Right hindlimb (tissue), 1 donor: Measurements from ENCODE around the gene PCBD1.
"Not testable (repeated sequence)": the region's sequence is repeated elsewhere in the genome, so short reads cannot be mapped to it uniquely, and the experiment has no call there.

Experiments
- DNase-seq: peaks from one replicate; pipeline ENCODE4 v3.0.0-alpha.2; 2018

Gene PCBD1

DNA sequence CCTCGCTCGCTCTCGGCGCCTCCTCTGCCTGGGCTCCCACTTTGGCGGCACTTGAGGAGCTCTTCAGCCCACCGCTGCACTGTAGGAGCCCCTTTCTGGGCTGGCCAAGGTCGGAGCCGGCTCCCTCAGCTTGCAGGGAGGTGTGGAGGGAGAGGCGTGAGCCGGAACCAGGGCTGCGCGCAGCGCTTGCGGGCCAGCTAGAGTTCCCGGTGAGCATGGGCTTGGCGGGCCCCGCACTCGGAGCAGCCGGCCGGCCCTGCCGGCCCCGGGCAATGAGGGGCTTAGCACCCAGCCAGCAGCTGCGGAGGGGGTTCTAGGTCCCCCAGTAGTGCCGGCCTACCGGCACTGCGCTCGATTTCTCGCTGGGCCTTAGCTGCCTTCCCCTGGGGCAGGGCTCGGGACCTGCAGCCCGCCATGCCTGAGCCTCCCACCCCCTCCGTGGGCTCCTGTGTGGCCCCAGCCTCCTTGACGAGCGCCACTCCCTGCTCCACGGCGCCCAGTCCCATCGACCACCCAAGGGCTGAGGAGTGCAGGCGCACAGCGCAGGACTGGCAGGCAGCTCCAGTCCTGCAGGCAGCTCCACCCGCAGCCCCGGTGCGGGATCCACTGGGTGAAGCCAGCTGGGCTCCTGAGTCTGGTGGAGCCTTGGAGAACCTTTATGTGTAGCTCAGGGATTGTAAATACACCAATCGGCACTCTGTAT lies 26.7 kb downstream of the PCBD1 start:
- not testable (repeated sequence) for DNase-seq

DNA sequence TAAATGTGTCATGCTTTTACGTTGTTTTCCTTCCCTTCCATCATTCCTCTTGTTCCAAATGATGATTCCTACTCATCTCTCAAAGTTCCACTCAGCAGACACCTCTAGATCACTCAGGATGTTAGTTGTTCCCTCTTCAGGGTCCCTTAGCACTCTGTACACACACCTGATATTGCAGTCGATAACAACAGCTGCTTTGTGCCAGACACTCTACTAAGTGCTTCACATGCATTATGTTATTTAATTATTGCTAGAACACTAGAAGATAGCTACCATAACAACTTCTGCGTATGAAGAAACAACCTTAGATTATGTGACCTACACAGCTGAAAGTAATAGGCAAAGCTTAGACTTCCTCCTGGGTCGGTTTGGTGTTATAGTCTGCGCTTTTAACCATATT lies 29.6 kb downstream of the PCBD1 start:
- DNase-seq, result no peak

DNA sequence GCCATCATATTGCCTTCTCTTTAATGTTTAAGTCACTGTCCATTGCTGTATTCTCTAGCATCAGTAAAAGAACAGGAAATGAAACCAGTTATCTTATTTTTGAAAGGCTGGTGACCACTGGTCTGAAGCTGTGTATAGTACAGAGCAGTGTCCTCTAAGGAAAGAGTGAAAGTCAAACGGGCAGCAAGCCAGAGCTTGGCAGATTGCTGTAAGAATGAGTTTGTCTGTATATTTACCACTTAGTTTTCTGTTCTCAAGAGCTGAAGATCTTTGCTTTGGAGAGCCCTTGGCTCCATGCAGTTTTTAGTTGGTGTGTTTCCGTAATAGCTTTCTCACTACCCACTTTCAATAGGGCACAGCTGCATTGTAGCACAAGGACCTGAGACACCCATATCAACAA lies 31.9 kb downstream of the PCBD1 start:
- no peak for DNase-seq

DNA sequence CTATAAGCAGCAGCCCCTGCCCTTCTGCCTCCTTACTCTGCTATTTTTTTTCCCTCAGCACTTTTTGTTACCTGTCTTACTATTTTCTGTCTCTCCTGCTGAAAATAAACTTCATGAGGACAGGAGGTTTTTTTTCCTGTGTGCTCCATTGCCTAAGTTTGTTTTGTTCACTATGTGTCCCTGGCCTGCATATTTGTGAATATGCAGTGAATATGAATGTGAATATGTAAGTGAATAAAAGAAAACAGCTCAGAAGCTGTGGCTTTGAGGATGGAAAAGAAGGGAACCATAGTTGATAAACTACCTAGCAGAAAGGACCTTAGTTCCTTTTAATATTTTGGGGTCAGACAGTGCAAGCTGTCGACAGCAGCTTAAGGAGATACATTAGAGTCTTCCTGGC lies 34.9 kb downstream of the PCBD1 start:
- no peak for DNase-seq

DNA sequence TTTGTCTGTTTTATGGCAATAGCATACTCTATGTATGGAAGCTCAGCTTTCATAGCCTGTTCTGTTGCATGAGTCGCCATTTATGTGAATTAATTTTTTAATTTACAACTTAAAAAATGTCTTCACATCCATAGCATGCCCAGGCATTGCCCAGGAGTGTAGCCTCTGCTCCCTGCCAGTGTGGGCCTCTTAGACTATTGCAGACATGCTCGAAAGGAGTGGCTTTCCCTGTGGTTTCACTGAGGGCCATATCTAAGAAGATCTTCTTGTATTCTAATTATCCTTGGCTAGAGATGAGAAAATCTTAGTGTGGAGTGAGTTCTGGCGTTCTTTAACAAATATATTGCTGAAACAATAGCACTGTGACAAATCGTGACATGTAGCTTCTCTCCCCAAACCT lies 35.3 kb downstream of the PCBD1 start:
- no peak for DNase-seq

DNA sequence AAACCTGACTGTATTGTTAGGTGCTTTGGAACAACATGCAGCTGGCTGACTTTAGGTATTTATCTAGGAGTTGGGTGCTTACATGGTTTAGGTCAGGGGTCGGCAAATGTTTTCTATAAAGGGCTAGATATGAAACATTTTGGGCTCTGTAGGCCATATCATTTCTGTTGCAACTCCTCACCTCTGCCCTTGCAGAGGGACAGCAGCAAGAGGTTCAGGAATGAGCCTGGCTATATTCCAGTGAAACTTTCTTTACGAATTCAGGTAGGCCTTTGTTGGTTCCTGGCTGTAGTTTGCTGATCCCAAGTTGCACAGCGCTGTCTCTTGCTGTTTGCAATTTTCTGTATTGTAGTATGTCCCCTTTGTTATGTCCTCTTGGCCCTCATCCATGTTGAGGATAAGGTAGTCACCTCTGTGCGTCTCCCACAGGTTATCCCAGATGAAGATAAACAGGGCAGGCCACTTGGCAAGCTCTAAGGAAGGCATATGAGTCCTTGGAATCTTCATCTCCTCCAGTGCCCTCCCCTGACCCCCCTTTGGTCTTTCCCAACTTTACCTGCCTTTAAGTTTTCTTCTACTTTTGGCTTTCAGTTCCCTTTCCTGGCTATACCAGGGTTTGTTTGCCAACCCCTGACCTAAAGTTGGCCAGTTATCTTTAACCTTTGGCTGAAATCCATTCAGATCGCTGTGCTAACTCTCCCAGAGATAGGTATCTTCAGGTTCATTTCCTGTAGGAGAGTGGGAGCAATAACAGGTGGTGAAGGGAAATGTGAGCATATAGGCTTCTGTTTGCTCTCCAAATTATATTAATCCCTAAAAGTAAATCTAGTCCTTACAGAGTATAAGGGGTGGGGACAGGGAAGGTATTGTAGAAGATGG lies 36.5 kb downstream of the PCBD1 start:
- no peak for DNase-seq

DNA sequence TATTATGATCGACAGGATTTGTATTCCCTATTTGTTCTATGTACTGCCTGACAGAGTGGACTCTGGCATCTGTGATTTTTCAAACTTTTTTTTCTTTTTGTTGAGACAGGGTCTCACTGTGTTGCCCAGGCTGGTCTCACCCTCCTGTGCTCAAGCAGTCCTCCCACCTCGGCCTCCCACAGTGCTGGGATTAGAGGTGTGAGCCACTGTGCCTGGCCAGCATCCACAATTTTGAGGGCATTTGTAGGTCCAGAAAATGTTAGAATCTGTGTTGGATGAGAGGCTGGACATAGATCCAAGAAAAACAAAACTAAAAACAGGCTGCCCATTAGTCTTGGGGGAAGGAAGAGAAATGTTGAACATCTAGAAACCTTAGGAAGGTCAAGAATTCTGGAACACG lies 38.3 kb downstream of the PCBD1 start:
- no peak for DNase-seq

DNA sequence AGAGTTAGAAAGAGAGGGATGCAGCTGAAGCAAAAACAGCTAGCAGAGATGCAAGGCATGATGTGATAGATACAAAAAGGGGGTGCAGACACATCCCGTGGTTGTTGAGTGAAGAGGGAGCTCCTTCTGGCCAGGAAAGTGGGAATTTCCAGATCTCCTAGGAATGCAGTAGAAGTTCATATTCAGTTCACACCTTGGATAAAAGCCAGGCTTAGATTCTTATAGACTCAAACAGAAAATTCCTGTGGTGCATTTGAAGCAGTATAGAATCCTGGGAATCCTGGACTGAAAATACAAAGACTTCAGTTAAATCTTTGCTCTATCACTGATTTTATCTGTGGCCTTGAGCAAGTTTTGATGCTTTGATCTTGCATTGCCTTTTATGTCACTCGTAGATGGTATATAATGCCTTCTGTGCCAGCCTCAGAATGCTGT lies 38.8 kb downstream of the PCBD1 start:
- DNase-seq, result no peak

DNA sequence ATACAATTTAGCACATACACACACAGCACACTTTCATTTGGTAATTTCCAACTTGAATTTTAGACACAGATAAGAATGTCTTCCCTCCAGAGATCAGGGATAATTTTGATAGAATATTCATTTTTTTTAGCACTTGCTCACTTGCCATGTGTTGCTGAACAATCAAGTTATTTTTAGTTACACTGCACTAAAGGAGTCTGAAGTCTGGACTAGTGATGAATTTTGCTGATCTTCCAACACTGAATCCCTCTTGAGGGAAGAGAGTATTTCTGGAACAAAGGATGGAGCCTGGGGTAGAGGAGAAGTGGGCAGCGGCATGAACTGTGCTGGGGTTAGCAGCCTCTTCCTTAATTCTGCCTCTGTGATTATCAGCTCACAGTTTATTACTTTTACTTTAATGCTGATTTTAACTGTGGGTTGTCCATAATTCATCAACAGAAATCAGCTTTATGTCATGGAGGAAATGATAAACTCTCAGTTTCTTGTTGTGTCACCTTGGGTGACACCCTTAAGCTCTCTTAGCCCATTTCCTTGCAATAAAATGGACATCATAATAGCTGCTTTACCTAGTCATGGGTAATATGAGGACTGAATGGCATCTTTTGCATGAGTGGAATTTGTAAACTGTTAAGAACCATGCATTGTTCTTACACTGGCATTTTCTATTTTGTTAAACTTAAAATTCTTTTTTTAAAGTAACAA lies 40.6 kb downstream of the PCBD1 start:
- no peak for DNase-seq

DNA sequence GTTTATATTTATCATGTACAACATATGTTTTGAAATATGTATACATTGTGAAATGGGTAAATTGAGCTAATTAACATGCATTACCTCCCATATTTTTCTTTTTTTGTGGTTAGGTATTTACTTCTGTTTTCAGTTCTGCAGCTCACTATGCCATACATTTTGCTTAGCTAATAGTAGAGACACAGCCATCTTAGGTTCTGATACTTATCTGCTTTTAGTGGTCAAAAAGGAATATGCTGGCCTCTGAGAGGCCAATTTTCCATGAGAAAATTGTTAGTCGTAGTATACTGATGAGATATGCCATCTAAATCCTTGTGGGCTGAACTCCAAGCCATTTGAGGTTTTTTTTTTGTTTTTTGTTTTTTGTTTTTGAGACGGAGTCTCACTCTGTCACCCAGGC lies 41.6 kb downstream of the PCBD1 start:
- no peak for DNase-seq

DNA sequence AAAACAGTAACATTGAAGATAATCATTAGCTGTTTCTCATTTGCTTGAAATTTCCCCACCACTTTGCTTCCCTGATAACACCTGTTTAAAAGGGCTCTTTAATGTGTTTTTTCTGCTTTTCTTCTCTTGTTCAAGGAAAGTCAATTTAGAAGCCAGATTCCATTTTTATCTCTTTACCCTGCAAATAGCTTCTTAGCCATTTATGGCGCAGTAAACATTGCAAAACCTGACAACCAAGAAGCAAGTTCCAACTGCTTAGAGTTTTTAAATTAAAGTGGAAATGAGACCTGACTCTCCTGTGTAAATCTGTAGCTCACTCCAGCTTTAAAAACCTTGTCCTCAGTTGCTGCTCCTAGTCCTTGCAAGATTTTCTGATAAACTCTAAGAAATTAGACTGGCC lies 42.5 kb downstream of the PCBD1 start:
- no peak for DNase-seq

DNA sequence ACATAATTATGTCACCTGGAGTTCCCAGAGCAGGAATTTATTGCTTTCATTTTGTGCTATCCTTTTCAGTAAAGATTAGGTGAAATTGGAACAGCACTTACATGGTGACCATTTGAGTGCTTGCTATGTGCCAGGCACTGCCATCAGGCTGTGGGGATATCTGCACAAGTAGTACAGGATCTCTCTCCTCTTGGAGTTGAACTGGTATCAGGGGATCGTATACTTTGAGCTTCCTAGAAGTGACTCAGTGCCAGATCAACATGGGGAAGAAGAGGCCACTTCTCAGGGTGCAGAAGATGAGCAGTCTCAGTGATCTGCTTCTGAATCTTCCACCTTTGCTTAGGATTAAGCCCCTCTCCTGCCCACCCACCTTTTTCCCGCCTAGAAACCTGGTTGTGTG lies 43.1 kb downstream of the PCBD1 start:
- no peak for DNase-seq

DNA sequence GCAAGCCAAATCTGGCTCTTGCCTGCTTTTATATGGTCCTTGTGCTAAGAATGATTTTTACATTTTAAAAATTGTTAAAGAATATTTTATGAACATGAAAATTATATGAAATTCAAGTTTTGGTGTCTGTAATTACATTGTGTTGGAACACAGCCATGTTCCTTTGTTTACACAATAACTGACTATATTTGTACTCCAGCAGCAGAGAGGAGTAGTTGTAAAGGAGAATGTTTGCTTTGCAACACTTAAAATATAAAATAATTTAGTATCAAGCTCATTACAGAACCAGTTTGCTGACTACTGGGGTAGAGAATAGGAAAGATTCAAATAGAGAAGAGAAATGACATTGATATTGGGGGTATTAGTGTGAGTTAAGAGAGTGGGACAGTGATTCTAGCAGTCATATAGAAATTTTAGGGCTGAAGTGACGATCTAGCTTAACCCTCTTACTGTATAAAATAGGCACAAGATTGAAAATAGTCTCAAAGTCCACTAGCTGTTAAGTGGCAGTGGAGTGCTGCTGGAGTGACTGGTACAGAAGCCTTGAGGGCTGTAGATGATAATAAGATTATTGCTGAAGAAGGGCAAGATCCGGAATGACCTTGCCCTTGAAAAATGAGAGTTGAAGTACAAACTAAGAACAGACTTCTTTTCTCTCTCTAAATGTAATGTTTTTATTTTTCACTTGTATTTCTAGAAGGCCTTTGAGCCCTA lies 44.4 kb downstream of the PCBD1 start:
- DNase-seq, result no peak

DNA sequence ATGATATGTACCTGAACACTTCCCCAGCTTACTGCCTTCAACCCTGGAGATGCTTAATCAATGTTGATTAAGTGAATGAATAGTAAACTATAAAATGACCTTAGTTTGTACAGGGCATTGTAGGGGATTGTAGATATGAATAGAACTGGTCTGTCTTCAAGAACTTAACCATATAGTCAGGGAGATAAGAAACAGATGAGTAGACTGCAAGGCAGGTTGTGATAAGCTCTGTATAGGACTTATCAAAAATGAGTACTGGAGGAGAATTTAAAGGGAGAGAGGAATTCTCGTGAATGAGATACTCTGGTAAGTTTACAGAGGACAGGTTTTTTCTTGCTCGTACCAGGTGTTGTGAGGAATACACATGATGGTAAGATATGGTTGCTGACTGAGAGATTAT lies 45.0 kb downstream of the PCBD1 start:
- DNase-seq, result no peak

DNA sequence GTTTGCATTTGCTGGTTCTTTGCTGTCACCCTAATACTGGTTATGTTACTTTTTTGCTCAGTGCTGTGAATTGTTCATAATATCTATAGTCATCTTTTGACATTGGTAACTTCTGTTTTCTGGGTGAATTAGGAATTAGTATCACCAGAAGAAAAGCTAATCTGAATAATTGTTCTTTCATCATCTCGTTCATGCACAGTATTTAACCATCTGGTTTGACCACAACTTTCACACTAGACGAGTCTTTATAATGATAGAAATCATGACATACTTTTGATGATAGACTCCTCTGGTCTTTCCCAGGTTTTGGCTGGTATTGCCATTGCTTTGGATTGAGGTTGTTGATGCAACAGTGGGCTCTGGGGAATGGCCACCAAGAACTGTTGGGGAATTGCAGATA lies 47.5 kb downstream of the PCBD1 start:
- DNase-seq, result no peak

DNA sequence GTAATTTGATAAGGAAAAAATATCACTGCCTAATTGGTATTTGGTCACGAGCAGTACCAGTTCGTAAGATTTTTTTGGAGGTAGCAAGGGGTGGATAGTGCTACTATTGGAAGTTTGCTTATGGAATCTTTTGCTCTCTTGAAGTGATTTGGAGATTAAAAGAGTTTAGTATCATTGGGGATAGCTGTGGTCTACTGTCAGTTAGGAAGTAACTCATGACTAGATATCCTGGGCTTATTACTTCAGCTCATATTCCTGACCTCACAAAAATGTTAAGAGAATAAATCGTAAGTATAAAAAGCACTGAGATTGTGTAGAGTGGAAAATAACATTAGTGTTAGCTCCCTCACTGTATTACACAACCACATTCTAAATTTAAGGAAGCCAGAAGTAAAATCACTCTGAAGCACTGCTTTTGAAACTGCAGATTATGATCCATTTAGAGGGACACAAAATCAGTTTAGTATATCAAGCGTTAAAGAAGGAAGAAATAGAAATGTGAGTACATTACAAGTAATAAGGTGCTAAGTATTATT lies 50.0 kb downstream of the PCBD1 start:
- DNase-seq, result no peak

DNA sequence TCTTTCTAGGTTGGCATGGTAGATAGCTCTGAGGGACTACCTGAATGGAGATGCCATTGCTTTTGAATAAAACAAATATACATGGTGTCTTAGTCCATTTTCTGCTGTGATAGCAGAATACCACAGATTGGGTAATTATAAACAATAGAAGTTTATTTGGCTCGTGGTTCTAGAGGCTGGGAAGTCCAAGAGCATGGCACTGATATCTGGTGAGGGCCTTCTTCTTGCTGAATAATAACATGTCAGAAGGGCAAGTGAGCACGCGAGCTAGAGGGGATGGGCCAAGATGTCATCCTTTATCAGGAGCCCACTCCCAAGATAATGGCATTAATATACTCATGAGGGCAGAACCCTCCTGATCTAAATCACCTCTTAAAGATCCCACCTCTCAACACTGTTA lies 50.7 kb downstream of the PCBD1 start:
- no peak for DNase-seq

DNA sequence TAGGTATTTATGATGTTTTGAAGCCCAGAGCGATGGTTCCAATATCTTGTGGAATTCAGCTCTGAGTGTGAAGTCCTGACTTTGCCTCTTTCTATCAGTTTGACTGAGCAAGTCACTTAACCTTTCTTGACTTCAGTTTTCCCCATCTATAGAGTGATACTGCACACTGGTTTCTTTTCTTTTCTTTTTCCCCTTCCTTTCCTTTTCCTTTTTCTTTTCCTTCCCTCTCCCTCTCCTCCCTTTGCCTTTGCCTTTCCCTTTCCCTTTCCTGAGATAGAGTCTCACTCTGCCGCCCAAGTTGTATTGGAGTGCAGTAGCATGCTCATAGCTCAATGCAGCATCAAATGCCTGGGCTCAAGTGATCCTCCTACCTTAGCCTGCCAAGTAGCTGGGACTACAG lies 52.0 kb downstream of the PCBD1 start:
- no peak for DNase-seq

DNA sequence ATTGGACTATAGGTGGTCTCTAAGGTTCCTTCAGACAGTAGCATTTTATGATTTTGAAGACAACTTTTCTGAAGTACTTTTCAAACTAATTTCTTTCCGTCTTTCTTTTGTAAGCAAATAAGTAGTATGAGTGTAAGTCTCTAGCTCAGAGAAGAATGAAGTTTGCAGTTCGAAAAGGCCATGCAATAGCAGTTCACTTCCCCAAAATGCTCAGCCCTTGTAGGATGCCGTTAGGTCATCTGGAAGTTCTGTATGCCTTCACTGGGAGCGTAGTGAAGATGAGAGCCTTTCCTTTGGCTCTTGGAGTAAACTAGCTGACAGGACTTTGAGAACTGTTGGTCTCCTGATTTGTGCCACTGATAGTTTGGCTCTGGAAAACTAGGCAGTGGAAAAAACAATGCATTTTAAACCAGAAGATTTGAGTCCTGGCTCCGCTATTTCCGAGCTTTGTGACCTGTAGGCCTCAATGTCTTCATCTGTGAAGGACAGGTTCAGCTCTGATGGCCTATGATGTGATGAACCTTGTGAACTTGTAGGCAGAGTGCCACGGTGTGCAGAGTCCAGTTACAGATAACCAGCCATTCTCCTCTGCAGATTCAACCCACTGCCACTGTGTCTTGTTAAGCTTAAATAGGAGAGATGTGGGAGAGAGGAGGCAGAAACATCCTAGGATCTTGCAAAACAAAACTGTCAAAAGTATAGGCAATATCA lies 53.8 kb downstream of the PCBD1 start:
- DNase-seq, result no peak

DNA sequence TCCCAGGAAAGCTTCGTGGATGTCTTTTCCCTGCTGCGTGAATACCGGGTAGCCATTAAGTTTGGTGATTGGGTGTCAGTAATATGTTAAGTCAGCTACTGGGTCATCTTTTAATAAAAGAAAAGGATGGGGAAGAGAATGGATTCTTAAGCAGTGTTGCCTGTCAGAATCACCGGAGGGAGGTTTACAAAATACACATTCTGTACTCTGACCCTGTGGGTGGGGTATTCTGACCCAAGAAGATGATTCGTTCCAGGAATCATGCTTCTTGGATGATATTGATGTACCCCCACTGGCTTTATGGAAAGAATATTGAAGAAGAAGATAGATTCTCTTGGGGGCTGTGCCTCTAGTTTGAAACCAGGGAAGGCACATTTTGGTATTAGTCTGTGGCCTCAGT lies 54.3 kb downstream of the PCBD1 start:
- no peak for DNase-seq

DNA sequence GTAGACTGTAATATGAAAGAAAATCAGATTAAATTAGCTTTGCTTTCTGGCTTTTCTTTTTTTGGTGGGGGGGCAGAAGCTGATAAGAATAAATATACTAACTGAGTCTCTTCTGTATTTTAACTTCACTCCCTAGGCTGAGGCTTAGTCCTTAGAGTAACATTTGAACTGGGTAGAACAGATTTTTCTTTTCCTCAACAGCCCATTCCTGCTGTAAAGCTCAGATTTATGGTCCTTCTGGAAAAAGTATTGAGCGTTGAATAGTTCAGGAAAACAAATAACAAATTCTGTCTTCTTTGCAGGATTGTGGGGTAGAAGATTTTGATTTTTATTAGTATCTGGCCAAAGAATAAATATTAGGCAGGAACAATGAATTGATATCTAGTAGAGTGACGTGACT lies 54.8 kb downstream of the PCBD1 start:
- DNase-seq, result no peak
